ENCODE results near the gene CENPK. TPM values are rescaled to one million over a fixed set of nuclear protein-coding genes. Genes with fewer than 3 reads are reported as not detected.
A peak's percentile ranks its signal among the peaks of the same experiment; 100 is the strongest.
"Not testable (repeated sequence)": the region's sequence is repeated elsewhere in the genome, so short reads cannot be mapped to it uniquely, and the experiment has no call there.

The CENPK gene, protein sequence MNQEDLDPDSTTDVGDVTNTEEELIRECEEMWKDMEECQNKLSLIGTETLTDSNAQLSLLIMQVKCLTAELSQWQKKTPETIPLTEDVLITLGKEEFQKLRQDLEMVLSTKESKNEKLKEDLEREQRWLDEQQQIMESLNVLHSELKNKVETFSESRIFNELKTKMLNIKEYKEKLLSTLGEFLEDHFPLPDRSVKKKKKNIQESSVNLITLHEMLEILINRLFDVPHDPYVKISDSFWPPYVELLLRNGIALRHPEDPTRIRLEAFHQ
- 40.0 and 44.0 TPM in 2 replicates for total RNA-seq (2014; rRNA removed; shearing (Covaris generic))
- 63.2 and 107 TPM in 2 replicates for polyA plus RNA-seq (2014; cell fraction: nucleus; rRNA removed)

DNA sequence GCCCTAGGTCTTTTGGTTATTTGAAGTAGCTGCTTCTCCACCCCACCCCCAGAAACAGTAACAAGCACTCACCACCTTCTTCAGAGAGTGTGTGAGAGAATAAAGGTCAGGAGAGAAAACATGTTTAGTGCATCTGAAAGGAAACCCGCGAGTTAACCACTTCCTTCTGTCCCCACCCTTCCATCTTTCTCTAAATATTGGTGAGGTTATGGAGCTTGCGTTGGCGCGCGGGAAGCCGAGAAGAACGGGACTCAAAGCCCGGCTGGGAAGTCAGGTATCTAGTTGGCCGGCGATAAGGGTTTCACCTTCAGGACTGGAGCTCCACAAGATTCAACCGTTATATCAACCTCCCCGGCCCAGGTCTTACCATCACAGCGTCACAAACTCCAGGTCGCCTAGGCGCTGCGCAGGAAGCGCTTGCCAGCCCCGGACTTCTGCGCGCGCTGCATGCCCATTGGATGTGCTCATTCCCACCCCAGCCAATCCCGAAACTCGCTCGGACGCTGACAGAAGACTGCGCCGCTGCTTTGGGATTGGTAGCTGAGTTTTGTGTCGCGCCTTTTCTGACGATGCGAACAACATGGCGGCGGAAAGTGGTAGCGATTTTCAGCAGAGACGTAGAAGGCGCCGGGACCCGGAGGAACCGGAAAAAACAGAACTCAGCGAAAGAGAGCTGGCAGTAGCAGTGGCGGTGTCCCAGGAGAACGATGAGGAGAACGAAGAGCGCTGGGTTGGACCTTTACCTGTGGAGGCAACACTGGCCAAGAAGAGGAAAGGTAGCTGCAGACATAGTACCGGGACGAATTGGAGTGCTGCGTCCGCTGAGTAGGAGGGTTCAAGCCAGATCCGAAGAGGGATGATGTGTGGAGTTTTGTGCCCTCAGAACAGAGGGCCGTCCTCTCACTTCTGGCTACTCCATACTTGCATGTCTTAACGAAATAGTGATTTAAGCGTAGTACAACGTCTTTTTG lies at the start of gene CENPK, which contains the start of gene PPWD1:
TSS of gene CENPK (minus strand) at position 438 of the 971 bp plus-strand sequence. CDS start 8,261 bp downstream, outside the sequence.
TSS of gene PPWD1 (plus strand) at position 566 of the 971 bp plus-strand sequence. CDS start at position 581, 15 bp downstream.
- DNase-seq (ENCODE audit: extremely low read depth, low read depth): peak; percentile 96

GRCh38 chr5:65612298-65612907 lies 49.4 kb upstream of the CENPK start:
- DNase-seq (ENCODE audit: extremely low read depth, low read depth): no peak

GRCh38 chr5:65611524-65611923 lies 48.6 kb upstream of the CENPK start:
- DNase-seq (ENCODE audit: extremely low read depth, low read depth): no peak

DNA sequence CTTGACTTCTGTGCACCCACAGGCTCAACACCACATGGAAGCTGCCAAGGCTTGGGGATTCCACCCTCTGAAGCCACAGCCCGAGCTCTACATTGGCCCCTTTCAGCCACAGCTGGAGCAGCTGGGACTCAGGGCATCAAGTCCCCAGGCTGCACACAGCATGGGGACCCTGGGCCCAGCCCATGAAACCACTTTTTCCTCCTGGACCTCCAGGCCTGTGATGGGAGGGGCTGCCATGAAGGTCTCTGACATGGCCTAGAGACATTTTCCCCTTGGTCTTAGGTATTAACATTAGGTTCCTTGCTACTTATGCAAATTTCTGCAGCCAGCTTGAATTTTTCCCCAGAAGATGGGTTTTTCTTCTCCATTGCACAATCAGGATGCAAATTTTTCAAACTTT lies 38.8 kb upstream of the CENPK start:
- DNase-seq (ENCODE audit: extremely low read depth, low read depth): not testable (repeated sequence)

- no peak for DNase-seq (ENCODE audit: extremely low read depth, low read depth)
Observed at GRCh38 chr5:65588694-65589093, 25.7 kb upstream of the CENPK start.

- no peak for DNase-seq (ENCODE audit: extremely low read depth, low read depth)
Observed at GRCh38 chr5:65577141-65577540, 14.2 kb upstream of the CENPK start.

DNA sequence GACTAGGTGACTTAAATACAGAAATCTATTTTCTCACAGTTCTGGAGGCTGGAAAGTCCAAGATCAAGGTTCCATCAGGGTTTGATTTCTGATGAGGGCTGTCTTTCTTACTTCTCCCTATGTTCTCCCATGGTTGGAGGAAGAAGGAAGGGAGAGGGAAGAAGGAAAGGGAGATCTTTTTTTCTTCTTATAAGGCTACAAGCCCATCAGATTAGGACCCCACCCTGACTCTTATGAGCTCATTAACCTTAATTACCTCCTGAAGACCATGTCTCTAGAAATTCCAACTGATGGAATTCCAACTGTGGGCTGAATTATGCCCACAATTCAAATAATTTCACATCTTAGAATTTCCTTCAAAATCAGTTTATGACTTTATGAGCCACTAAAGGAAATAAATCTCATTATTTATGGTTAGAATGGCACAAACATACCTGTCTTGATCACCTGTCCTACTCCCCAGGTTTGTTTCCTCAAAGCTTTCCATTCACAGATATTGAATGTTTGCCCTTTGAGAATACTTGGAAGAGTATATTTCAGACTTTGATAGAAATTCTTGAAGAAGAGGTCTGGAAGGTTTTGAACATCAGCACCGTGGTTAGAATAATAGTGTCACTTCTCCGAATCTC lies 7.7 kb upstream of the CENPK start:
- DNase-seq (ENCODE audit: extremely low read depth, low read depth): no peak

- DNase-seq (ENCODE audit: extremely low read depth, low read depth): no peak
Observed at GRCh38 chr5:65566505-65566904, 3.5 kb upstream of the CENPK start.

DNA sequence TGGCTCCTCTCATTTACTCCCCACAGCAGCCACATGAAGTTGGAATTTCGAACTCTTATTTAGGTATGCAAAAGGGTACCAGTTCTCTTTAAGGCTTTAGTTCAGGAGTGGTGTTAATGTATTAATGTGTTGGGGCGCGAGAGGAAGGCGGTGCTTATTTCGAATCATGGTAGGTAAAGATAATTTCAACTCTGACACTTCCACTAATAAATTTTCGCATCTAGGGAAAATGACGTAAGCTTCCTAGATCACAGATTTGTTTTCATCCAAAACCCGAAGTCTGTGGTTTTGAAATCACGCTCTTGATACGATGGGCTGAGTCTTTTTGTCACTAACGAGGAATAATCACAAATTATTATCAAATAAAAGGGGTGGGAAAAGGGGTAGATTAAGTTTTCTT lies 809 bp upstream of the CENPK start:
- DNase-seq (ENCODE audit: extremely low read depth, low read depth): no peak

- DNase-seq (ENCODE audit: extremely low read depth, low read depth): no peak
Observed at GRCh38 chr5:65556718-65557117, 6.2 kb downstream of the CENPK start.

- DNase-seq (ENCODE audit: extremely low read depth, low read depth): no peak
Observed at GRCh38 chr5:65556181-65556580, 6.8 kb downstream of the CENPK start.

DNA sequence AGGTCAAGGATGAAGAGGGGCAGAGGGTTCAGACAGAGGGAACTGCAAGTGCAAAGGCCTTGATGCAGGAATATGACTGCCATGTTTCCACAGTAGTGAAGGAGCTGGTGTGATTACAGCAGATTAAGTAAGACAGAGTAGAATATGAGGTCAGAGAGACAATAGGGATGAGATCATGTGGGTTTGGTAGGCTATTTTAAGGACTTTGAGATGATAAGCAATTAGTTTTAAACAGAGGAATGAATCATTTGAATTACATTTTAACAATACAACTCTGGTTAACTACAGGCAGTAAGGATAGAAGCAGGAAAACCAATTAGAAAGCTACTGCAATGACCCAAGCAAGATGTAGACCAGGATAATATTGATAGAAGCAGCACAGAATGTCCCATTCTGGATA lies 7.7 kb downstream of the CENPK start:
- no peak for DNase-seq (ENCODE audit: extremely low read depth, low read depth)

GRCh38 chr5:65553941-65554340 lies 9.0 kb downstream of the CENPK start:
- DNase-seq (ENCODE audit: extremely low read depth, low read depth): no peak

DNA sequence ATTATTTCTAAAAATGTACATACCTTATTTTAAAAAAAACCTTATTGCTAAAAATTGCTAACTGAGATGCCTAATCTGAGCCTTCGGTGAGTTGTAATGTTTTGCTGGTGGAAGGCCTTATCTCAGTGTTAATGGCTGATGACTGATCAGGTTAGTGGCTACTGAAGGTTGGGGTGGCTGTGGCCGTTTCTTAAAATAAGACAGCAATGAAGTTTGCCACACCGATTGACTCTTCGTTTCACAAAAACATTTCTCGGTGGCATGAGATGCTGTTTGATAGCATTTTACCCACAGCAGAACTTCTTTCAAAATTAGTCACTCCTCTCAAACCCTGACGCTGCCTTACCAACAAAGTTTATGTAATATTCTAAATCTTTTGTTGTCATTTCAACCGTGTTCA lies 14.7 kb downstream of the CENPK start:
- no peak for DNase-seq (ENCODE audit: extremely low read depth, low read depth)

GRCh38 chr5:65546141-65546540 lies 16.8 kb downstream of the CENPK start:
- DNase-seq (ENCODE audit: extremely low read depth, low read depth): no peak

- DNase-seq (ENCODE audit: extremely low read depth, low read depth): no peak
Observed at GRCh38 chr5:65544473-65544872, 18.5 kb downstream of the CENPK start.

DNA sequence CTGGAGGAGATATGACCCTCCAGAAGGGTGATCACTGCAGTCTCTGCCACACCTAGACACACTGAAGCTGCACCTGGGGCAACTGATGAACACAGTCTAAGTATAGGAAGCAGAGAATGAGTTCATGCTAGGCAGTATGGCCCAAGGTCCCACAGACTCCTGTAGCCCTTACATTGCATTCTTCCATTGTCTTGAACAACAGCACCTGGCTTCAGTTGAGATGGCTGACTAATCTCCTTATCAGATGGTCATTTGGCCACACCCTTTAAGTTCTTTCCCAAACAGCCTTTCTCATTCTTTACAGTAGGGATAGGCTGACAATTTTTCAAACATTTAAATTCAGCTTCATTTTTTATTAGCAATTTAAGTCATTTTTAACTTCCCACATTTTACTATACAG lies 23.1 kb downstream of the CENPK start:
- DNase-seq (ENCODE audit: extremely low read depth, low read depth): no peak

DNA sequence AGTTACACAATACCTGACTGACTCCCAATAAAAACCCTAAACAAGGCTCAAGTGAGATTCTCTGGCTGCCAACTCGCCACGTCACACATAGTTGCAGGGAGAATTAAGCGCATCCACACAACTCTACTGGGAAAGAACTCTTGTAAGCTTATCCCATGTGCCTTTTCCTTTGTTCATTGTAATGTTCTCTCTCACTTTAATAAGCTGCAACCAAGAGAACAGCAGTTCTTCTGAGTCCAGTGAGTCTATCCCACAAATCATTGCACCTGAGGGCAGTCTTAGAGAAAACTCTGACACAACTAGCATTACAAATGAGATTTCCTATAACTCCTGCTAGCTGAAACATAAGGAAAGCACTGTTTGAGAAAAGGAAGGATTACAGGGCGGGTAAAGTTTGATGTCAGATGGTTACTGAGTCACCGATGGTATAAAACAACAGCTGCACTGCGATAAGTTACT lies 27.4 kb downstream of the CENPK start:
- no peak for DNase-seq (ENCODE audit: extremely low read depth, low read depth)

GRCh38 chr5:65530904-65531303 lies 32.1 kb downstream of the CENPK start:
- no peak for DNase-seq (ENCODE audit: extremely low read depth, low read depth)

- no peak for DNase-seq (ENCODE audit: extremely low read depth, low read depth)
Observed at GRCh38 chr5:65525726-65526125, 37.2 kb downstream of the CENPK start.
